Fibroblast of skin of left biceps (primary cell): ENCODE results near the gene EFHB.
"Not testable (repeated sequence)": the region's sequence is repeated elsewhere in the genome, so short reads cannot be mapped to it uniquely, and the experiment has no call there.

ENCODE experiments used
- DNase-seq, 2 experiments: peaks; one replicate each; pipeline ENCODE4 v3.0.0-alpha.2; 2013; ENCODE audit warnings: low read depth in 2 of 2

The EFHB gene, protein sequence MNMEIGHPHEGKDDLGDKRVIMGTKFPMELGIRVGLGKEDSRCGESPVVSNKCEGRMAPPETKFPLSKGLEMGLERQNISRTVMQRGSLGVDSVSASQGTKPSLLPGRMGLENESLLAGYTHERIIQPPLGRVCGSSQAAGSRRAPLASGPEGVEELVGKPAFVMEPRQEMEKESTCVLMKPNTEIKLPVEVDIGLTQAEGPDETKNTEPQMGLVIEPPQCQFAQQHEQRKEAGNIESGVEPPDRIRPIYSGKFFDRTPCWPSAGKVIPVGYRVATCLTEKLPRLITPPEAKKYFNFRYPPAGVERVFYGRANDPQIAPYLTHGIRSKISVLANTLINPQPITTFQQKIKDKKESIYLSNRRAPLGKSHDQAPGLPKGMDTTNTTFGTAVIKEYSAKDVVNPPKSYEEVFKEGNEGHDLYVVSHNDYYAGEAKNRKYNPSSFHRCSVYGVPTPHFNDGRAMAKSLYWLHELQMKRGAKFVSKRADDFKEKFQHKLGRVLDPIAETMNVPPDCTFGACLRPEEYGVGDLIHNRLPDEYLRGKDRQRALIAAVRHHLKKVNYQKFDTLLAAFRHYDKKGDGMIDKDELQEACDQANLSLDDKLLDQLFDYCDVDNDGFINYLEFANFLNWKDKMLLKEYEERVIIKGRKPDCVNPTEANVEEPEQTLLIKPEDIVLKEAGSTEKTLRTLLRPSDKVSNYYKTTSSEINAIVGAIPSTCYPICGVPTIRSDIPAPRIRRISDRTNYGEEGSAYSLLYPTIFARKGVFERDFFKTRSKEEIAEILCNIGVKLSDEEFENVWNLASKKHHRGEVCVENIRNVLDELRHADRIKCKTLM

DNA sequence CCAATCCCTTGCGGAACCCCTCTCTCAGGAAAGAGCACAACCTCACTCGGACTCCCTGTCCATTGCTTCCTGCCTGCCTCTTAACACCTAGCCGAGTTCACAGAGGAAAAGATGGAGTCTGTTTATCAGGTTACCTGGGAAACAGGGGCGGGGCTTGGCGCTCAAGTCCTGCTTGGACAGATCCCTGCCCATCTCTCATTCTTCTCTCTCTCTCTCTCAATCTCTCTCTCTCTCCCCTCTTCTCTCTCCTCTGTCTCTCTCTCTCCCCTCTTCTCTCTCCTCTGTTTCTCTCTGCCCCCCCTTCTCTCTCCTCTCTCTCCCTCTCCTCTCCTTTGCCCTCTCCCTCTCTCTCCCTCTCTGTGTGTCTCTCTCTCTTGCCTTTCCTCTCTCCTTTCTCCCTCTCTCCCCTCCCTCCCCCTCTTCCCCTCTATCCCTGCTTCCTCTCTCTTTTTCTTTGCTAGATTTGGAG lies at the start of gene EFHB:
Gene EFHB, minus strand, starts transcription at position 120 of the 469 bp plus-strand sequence. CDS start 199 bp downstream, outside the sequence.
- no peak for DNase-seq

GRCh38 chr3:19972054-19972453 lies 38.0 kb upstream of the EFHB start:
- peak; percentile 20 to 28 for DNase-seq

- no peak for DNase-seq
These were observed 36.3 kb upstream of the EFHB start for GRCh38 chr3:19970327-19970726.

GRCh38 chr3:19967812-19968211 lies 33.8 kb upstream of the EFHB start:
- no peak for DNase-seq

DNA sequence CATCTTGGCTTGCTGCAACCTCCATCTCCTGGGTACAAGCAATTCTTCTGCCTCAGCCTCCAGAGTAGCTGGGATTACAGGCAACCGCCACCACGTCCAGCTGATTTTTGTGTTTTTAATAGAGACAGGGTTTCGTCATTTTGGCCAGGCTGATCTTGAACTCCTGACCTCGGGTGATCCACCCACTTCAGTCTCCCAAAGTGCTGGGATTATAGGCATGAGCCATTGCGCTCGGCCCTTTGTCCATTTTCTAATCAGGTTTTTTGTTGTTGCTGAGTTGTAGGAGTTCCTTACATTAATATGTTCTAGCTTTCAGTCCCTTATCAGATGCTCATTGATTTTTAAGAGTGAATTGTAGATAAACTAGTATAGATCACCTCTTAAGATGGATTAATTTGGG lies 33.2 kb upstream of the EFHB start:
- DNase-seq, result no peak

DNA sequence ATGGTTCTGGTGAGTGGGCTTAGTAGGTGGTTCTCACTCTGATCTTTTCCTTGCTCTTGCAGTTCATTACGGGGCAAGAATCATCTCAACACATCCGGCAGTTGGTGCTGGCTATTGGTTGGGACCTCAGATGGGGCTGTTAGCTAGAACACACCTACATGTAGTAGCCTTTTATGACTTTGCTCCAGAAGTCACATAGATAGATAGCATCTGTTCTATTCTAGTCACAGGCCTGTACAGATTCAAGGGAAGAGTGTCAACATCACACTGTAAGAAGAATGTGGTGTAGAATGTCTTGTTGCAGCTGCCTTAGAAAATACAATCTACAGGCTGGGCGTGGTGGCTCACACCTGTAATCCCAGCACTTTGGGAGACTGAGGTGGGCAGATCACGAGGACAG lies 27.9 kb upstream of the EFHB start:
- DNase-seq, result no peak

DNA sequence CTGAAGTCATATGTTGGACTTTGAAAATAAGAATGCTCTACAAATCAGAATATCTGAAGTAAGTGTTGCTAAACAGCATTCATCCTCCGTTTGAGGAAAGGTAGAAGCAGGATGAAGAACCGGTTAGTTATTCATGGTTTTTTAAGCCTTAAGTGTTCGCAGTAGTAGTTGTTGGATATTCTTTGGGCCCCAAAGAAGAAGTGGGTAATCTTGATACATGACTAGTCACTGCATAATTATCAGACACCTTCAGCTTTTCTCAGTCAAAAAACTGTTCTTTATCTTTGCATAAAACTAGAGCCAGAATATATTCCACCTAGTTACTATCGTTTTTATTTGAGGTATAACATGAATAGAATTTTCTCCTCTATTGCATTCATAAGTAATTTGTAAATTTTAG lies 26.7 kb upstream of the EFHB start:
- DNase-seq, result no peak

GRCh38 chr3:19959505-19959904 lies 25.5 kb upstream of the EFHB start:
- no peak for DNase-seq

GRCh38 chr3:19957354-19957753 lies 23.3 kb upstream of the EFHB start:
- not testable (repeated sequence) for DNase-seq

- DNase-seq, result no peak
These were observed 20.7 kb upstream of the EFHB start for GRCh38 chr3:19954676-19955075.

DNA sequence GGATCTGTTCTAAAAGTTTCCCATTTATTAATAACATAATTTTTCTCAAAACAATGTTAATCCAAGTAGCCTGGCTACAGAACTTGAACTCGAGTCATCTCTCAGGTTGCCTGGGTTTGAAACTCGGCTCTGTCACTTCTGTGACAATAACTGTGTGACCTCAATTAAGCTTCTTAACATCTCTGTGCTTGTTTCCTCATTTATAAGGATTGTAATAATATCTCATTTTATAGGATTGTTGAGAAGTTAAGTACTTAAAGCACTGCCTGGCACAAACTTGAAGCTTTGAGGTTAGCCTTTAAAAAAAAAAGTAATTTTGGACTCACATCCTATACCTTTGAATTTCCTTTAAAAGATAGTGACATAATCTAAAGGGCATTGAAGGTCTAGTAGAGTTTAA lies 16.3 kb upstream of the EFHB start:
- no peak for DNase-seq

GRCh38 chr3:19948226-19948591 lies 14.2 kb upstream of the EFHB start:
- no peak for DNase-seq

DNA sequence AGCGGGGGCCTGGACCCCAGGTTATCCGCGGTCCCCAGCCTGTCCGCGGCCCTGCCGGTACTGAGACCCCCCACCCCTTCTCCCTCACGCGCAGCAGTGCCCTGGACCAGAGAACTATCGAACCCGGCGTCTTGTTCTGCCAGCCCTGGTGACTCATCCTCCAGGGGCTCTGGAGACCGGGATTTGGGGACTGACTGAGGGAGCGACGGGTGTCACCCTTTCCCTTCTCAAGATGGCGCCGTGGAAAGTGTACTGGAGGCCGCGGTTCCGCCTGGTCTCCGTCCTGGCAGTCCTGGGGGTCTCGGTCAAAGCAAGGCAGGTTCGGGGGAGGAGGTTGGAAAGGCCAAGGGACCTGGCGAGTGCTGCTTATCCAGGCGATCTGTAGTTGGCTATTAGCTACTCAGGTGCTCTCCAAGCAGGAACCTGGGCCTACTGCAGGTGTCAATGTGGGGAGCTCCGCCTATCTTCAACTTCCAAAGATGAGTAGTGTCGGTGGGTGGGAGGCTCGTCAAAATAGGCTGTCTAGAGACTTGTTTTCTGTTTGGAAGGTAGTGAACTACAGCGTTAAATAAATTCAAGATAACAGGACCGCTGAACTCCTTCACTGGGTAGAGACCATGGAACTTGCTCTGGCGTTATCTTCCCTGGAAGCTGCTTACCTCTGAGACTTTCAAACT lies 13.7 kb upstream of the EFHB start:
- DNase-seq, result no peak

DNA sequence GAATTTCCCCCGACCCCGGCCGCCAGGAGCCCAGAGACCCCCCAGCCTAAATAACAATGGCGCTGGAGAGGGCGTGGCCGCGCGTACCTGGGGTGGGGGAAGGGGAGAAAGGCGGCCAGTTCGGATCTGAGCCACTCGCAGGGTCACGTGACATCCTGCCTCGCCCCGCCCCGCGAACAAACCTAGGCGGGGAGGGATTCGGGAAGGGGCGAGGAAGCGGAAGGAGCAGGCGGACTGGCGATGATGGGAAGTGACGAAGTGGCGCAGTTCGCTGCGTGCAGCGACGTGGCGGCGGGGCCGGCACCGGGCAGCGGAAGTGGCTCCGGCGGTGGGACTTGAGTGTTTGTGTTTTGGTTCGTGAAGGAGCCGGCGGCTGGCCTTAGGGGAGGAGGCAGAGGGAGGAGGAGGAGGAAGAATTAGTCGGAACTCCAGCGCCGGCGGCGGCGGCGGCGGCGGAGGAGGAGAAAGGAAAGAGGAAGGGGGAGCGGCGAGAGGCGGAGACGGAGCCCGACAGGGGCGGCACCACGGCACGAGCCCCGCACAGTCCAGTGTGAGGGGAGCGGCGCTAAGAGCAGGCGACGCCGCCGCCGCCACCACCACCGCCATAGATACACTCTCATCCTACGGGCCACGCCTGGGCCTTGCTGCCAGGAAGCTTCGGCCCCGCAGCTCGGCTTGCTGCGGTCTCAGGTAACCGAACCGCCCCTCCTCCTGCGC lies 13.0 kb upstream of the EFHB start, which contains the start of gene RAB5A:
Gene RAB5A, plus strand, starts transcription at position 266 of the 717 bp plus-strand sequence. CDS start 3,802 bp downstream, outside the sequence.
- peak; percentile 97 for DNase-seq

DNA sequence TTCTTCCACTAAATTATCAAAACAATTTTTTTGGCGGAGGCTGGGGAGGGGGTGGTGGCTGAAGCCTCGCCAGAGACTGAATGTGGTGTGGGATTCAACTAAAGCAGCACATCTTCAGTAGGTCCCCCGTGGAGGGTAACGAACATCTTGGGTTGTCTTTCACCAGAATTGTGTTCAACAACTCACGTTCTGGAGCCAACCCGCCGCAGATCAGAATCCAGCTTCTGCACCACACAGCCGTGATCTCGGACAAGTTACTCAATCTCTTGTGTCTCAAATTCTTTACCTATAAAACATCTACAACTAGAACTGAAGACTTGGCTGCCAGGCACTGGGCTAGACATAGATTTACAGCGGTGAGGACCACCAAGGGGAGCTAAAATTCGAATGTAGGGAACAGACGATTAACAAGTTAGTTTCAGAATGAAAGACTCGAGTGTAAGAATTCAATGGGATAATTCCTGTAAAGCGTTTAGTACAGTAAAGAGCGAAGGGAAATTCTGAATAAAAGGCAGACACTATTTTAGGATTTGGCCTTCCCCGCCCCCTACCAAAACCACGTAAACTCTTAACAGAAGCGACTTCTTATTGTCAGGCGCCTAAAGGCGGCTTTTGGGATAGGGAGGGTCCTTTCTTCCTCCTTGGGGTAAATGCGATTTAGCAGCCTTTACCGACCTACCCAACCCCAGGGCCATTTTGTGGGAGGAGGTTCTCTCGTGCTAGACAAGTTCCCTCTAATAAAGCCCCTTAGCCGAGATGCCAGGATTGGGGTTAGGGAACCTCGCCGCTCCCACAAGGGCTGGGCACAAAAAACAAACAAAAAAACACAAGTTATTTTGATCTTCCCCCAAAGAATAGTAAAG lies 12.2 kb upstream of the EFHB start:
- DNase-seq, result no peak

DNA sequence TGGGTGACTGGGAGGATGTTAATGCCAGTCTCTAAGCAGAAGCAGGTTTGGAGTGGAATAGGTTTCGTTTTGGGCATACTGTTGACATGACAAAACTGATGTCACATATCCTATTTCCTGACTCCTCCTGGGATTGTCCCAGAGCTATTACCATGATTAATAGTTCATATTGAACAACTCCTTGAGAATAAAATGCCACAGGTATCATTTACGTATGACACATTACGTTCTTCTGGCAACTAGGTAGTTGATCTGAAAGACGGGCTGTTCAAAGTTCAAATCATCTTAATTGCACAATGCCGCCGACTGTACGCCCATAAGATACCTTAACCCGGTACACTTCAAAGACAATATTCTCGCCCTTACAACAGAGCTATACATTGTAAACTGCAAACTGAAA lies 11.5 kb upstream of the EFHB start:
- no peak for DNase-seq

GRCh38 chr3:19940643-19941042 lies 6.6 kb upstream of the EFHB start:
- DNase-seq, result no peak

- DNase-seq, result no peak
These were observed 4.2 kb upstream of the EFHB start for GRCh38 chr3:19938295-19938627.

GRCh38 chr3:19937459-19938294 lies 3.7 kb upstream of the EFHB start:
- no peak for DNase-seq

- no peak for DNase-seq
These were observed 1.6 kb downstream of the EFHB start for GRCh38 chr3:19932422-19932821.
